Progenitor cell of endocrine pancreas (in vitro differentiated cells): ENCODE data around the gene IL26. TPM values are rescaled to one million over a fixed set of nuclear protein-coding genes. Genes with fewer than 3 reads are reported as not detected.

ENCODE experiments used
- DNase-seq: peaks from one replicate; pipeline ENCODE4 v3.0.0; 2021; ENCODE audit warnings: low spot score; ENCODE audit not compliant: unreplicated experiment
- H3K27ac Mint-ChIP-seq: 2 replicates; pipeline ENCODE4 v1.8.0; 2021; ENCODE audit warnings: mild to moderate bottlenecking, moderate library complexity, mixed read lengths
- H3K27me3 Mint-ChIP-seq: 2 replicates; pipeline ENCODE4 v1.8.0; 2021; ENCODE audit warnings: mixed read lengths
- H3K36me3 Mint-ChIP-seq: 2 replicates; pipeline ENCODE4 v1.8.0; 2022; ENCODE audit warnings: mixed read lengths; ENCODE audit not compliant: insufficient read depth
- H3K4me1 Mint-ChIP-seq: 2 replicates; pipeline ENCODE4 v1.8.0; 2021; ENCODE audit warnings: low read depth, mixed read lengths
- H3K4me3 Mint-ChIP-seq: 2 replicates; pipeline ENCODE4 v1.8.0; 2021; ENCODE audit warnings: low read depth, mild to moderate bottlenecking, moderate library complexity, mixed read lengths
- H3K9me3 Mint-ChIP-seq: 2 replicates; pipeline ENCODE4 v1.8.0; 2021; ENCODE audit warnings: low read depth, mixed read lengths
- total RNA-seq: library from RNA; stranded (reverse); gene quantifications from 2 replicates; pipeline ENCODE4 v1.2.1, GENCODE V29; 2021
- TF ChIP-seq, protein P1 (sequence below): fragments of 200-600 bp; sonication (generic); IDR thresholded peaks from one replicate; pipeline ENCODE4 v1.5.0; 2021; ENCODE audit warnings: antibody characterized with exemption, mild to moderate bottlenecking; ENCODE audit not compliant: unreplicated experiment

The IL26 gene
- total RNA-seq, 1 donor from 2014 or later: not detected

DNA sequence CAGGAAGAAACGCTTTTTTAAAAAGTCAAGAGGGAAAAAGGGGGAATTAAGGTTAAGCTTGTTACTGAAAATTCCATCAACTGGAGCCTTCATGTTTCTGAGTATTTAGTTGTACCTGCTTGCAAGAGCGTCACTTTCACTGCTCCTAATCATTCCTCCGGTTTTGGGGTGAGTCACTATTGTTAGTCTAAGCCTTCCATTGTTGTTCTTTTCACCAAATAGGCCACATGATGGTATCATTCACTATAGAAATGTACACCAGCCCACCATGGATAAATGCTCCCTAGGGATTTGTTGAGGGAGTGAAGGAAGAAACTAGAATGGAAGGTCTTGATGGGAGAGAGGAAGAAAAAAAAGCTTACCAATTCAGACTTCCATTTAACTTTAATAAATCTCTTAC lies 24.8 kb upstream of the IL26 start:
- no peak for DNase-seq
- Mint-ChIP-seq H3K27ac (no peak overlapping the region), H3K4me1 (peaks cover 10% of the 10 kb centered on the region), H3K27me3 (peaks cover 11% of the 10 kb centered on the region), H3K36me3 (peaks cover 4% of the 10 kb centered on the region), H3K9me3 (peaks cover 5% of the 10 kb centered on the region), H3K4me3 (no peak overlapping the region)
- TF ChIP-seq, protein P1, sequence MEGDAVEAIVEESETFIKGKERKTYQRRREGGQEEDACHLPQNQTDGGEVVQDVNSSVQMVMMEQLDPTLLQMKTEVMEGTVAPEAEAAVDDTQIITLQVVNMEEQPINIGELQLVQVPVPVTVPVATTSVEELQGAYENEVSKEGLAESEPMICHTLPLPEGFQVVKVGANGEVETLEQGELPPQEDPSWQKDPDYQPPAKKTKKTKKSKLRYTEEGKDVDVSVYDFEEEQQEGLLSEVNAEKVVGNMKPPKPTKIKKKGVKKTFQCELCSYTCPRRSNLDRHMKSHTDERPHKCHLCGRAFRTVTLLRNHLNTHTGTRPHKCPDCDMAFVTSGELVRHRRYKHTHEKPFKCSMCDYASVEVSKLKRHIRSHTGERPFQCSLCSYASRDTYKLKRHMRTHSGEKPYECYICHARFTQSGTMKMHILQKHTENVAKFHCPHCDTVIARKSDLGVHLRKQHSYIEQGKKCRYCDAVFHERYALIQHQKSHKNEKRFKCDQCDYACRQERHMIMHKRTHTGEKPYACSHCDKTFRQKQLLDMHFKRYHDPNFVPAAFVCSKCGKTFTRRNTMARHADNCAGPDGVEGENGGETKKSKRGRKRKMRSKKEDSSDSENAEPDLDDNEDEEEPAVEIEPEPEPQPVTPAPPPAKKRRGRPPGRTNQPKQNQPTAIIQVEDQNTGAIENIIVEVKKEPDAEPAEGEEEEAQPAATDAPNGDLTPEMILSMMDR: no peak

DNA sequence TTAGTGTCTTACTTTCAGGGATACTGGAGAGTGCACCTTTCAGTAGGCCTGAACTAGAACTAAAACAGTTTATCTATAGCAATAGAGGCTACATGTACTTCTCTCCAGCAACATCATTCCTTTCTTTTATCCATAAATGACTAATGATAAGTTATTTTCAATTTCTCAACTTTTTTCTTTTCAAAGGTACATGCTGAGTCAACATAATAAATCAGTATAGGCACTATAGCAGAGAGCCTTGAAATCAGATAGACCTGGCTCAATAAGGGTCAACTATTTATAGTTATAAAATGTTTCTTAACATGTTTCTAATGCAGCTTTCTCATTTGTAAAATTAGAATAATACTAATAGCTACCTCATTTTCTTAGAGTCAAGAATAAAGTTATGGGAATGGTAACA lies 22.2 kb upstream of the IL26 start:
- Mint-ChIP-seq H3K9me3 (peaks cover 5% of the 10 kb centered on the region), H3K4me3 (peak overlapping the region; percentile 6), H3K27ac (no peak overlapping the region), H3K27me3 (peaks cover 11% of the 10 kb centered on the region), H3K36me3 (peaks cover 4% of the 10 kb centered on the region), H3K4me1 (peaks cover 18% of the 10 kb centered on the region)
- TF ChIP-seq, protein P1: no peak
- no peak for DNase-seq

DNA sequence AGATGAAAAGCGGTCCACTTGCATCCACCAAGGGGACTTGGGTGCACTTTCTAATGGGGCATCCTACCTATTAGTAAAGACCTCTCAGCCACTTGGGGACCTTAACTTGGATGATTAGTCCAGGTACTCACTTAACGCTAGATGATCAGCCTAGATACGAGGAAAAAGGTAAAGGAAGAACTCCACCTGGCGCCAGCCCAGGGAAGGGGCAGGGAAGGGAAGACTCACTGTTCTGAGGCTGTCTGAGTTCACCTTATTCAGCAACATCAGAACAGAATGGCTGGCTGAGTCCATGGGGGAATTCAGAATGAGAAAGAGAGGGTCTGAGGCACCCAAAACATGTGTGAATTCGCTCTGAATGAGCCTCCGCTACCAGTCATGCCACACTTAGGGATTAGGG lies 20.7 kb upstream of the IL26 start:
- TF ChIP-seq, protein P1: no peak
- Mint-ChIP-seq H3K27ac (no peak overlapping the region), H3K4me3 (no peak overlapping the region), H3K9me3 (peaks cover 5% of the 10 kb centered on the region), H3K4me1 (peaks cover 18% of the 10 kb centered on the region), H3K27me3 (peaks cover 8% of the 10 kb centered on the region), H3K36me3 (peaks cover 4% of the 10 kb centered on the region)
- no peak for DNase-seq

DNA sequence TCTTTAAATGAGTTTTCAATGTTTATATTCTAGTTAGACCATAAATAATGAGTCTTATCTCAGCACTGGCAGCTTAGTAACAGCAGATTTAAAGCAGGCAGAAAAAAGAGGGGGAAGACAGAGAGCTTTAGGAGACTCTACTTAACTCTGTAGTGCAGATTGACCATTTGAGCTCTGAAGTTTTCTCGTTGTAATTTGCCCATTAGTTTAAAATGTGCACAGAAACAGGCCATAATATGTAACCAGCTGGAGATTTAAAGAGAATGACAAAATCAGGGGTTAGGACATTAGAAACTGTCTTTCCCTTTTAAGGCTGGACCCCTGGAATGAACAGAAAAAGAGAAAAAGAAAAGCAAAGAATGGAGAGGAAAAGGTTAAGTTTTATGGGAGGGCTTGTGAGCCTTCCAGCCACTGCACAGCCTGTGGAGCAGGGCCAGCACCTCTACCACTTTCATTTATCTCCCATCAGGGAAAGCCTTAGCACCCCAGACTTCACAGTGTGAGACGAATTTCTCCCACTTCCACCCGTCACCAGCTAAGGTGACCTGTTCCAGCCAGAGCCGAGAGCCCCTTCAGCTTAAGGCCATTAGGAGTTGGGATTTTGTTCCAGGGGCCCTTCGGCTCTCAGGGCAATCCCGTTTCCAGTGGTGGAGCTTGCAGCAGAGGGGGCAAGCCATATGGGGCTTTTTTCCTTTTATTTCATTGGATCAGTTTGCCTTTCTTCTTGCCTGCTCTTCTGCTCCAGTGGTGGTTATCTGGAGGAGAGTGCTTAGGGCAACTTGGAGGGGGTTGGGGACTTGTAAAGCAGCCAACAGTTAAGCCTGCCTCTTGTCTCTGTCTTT lies 19.8 kb upstream of the IL26 start:
- Mint-ChIP-seq H3K9me3 (peaks cover 5% of the 10 kb centered on the region), H3K36me3 (peaks cover 4% of the 10 kb centered on the region), H3K4me1 (peaks cover 18% of the 10 kb centered on the region), H3K27ac (peak overlapping the region; percentile 79), H3K4me3 (peak overlapping the region; percentile 43), H3K27me3 (peaks cover 6% of the 10 kb centered on the region)
- TF ChIP-seq, protein P1: no peak
- no peak for DNase-seq

DNA sequence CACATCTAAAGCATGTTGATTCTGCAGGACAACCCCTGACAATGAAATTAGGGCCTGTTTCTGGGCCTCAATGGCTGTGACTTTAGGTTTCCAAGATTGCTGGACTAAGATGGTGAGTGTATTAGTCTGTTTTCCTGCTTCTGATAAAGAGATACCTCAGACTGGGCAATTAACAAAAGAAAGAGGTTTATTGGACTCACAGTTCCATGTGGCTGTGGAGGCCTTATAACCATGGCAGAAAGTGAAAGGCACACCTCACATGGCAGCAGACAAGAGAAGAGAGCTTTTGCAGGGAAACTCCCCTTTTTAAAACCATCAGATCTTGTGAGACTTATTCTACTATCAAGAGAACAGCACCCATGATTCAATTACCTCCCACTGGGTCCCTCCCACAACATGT lies 17.2 kb upstream of the IL26 start:
- DNase-seq: no peak
- Mint-ChIP-seq H3K9me3 (peaks cover 5% of the 10 kb centered on the region), H3K4me3 (no peak overlapping the region), H3K27ac (no peak overlapping the region), H3K36me3 (peaks cover 4% of the 10 kb centered on the region), H3K4me1 (peaks cover 18% of the 10 kb centered on the region), H3K27me3 (no peaks in the 10 kb centered on the region)
- TF ChIP-seq, protein P1: no peak
